H1 (cell line): ENCODE results near the gene COG3. TPM values are rescaled to one million over a fixed set of nuclear protein-coding genes. Genes with fewer than 3 reads are reported as not detected.

ENCODE experiments used
- CTCF ChIA-PET: fragments of 300-600 bp; sonication (Branson Sonifier 250); formaldehyde crosslinking; loops from one replicate; lab custom pipeline; 2021; ENCODE audit not compliant: partially characterized antibody; lab: Charles Lee
- POLR2A ChIA-PET: fragments of 300-600 bp; sonication (Branson Sonifier 250); formaldehyde crosslinking; loops from one replicate; lab custom pipeline; 2021; ENCODE audit warnings: inconsistent platforms; ENCODE audit not compliant: partially characterized antibody; lab: Charles Lee
- DNase-seq, 2 experiments: peaks; one replicate each; pipeline versions ENCODE4 v3.0.0 to v3.0.0-alpha.2; 2010 to 2022; ENCODE audit warnings: low spot score in 2 of 2, low read depth in 1 of 2, mixed read lengths in 1 of 2
- FAIRE-seq: peaks from 2 replicates; lab custom pipeline; 2011; peaks lifted over from hg19 to GRCh38; lab: Jason Lieb, UNC
- H2AFZ ChIP-seq: 2 replicates; pipeline ENCODE4 v1.8.1; 2012; ENCODE audit warnings: low read length, inconsistent platforms
- H2AK5ac ChIP-seq: 2 replicates; pipeline ENCODE4 v1.6.1; 2013; ENCODE audit warnings: low read depth, low read length
- H2BK120ac ChIP-seq: replicated peaks from 2 replicates; pipeline ENCODE3; 2013; ENCODE audit warnings: low read depth, low read length, inconsistent platforms
- H2BK12ac ChIP-seq: 2 replicates; pipeline ENCODE4 v1.6.1; 2013; ENCODE audit warnings: low read depth, low read length
- H2BK15ac ChIP-seq: 2 replicates; pipeline ENCODE4 v1.6.1; 2013; ENCODE audit warnings: low read length
- H2BK20ac ChIP-seq: 2 replicates; pipeline ENCODE4 v1.6.1; 2013; ENCODE audit warnings: low read length
- H2BK5ac ChIP-seq: 2 replicates; pipeline ENCODE4 v1.6.1; 2013; ENCODE audit warnings: low read depth, low read length
- H3K14ac ChIP-seq: 2 replicates; pipeline ENCODE4 v1.6.1; 2013; ENCODE audit warnings: inconsistent platforms; ENCODE audit not compliant: insufficient read length
- H3K18ac ChIP-seq: 2 replicates; pipeline ENCODE4 v1.6.1; 2013; ENCODE audit warnings: low read length; ENCODE audit errors: extremely low read depth
- H3K23ac ChIP-seq: 2 replicates; pipeline ENCODE4 v1.6.1; 2013; ENCODE audit warnings: inconsistent platforms; ENCODE audit not compliant: insufficient read length
- H3K23me2 ChIP-seq: 2 replicates; pipeline ENCODE4 v1.6.1; 2013; ENCODE audit warnings: low read depth, low read length
- H3K27ac ChIP-seq: 2 replicates; pipeline ENCODE4 v1.6.1; 2011; ENCODE audit warnings: low read depth, low read length, inconsistent platforms
- H3K27me3 ChIP-seq, 4 experiments: replicated peaks in 1 of 4; 1 replicate in 1 of 4; 2 replicates in 3 of 4; pipeline versions ENCODE4 v1.6.1 to v1.8.1; 2011 to 2013; ENCODE audit warnings: low read length in 3 of 4, mild to moderate bottlenecking in 3 of 4, inconsistent platforms in 2 of 4, mixed read lengths in 2 of 4, moderate library complexity in 1 of 4; ENCODE audit not compliant: control insufficient read depth in 3 of 4, insufficient read depth in 3 of 4; ENCODE audit errors: extremely low read depth in 1 of 4
- H3K36me3 ChIP-seq, 4 experiments: 2 replicates each; pipeline versions ENCODE4 v1.6.1 to v1.8.1; 2011 to 2013; ENCODE audit warnings: mild to moderate bottlenecking in 4 of 4, low read length in 3 of 4, moderate library complexity in 2 of 4, control low read depth in 1 of 4, inconsistent platforms in 1 of 4; ENCODE audit not compliant: insufficient read depth in 4 of 4, control insufficient read depth in 2 of 4
- H3K4ac ChIP-seq: replicated peaks from 2 replicates; pipeline ENCODE3; 2013; ENCODE audit warnings: low read length, low read depth, mixed read lengths, inconsistent platforms; ENCODE audit not compliant: insufficient read length
- H3K4me1 ChIP-seq, 4 experiments: replicated peaks in 1 of 4; 1 replicate in 1 of 4; 2 replicates in 3 of 4; pipeline versions ENCODE4 v1.6.1 to v1.8.1; 2011 to 2013; ENCODE audit warnings: low read length in 3 of 4, inconsistent platforms in 2 of 4, mixed read lengths in 1 of 4; ENCODE audit not compliant: insufficient read depth in 4 of 4, control insufficient read depth in 3 of 4
- H3K4me2 ChIP-seq, 2 experiments: 2 replicates each; pipeline versions ENCODE4 v1.6.1 to v1.8.1; 2011 to 2013; ENCODE audit warnings: low read depth in 2 of 2, low read length in 2 of 2, control low read depth in 1 of 2, inconsistent platforms in 1 of 2, mild to moderate bottlenecking in 1 of 2; ENCODE audit not compliant: insufficient read depth in 1 of 2
- H3K4me3 ChIP-seq, 4 experiments: fragments of 200-600, 300-600 bp in 1 of 4; sonication (generic), shearing (Covaris generic), sonication (Bioruptor Twin) in 1 of 4; 2 replicates each; pipeline versions ENCODE4 v1.5.1 to v1.8.1; 2011 to 2016; ENCODE audit warnings: low read length in 4 of 4, low read depth in 3 of 4, control low read depth in 2 of 4, inconsistent platforms in 2 of 4, mild to moderate bottlenecking in 2 of 4, mixed read lengths in 1 of 4, moderate library complexity in 1 of 4; ENCODE audit not compliant: insufficient read depth in 2 of 4; ENCODE audit errors: extremely low read depth in 1 of 4
- H3K56ac ChIP-seq: replicated peaks from 2 replicates; pipeline ENCODE3; 2013; ENCODE audit warnings: low read depth, mild to moderate bottlenecking, mixed read lengths, low read length, inconsistent platforms; ENCODE audit not compliant: insufficient read length
- H3K79me1 ChIP-seq: 2 replicates; pipeline ENCODE4 v1.6.1; 2013; ENCODE audit warnings: low read depth, low read length, control low read depth
- H3K79me2 ChIP-seq, 2 experiments: 2 replicates each; pipeline versions ENCODE4 v1.6.1 to v1.8.1; 2012 to 2013; ENCODE audit warnings: low read length in 2 of 2, mild to moderate bottlenecking in 2 of 2, inconsistent platforms in 1 of 2; ENCODE audit not compliant: insufficient read depth in 2 of 2, control insufficient read depth in 1 of 2
- H3K9ac ChIP-seq, 4 experiments: replicated peaks in 1 of 4; 1 replicate in 1 of 4; 2 replicates in 3 of 4; pipeline versions ENCODE4 v1.6.1 to v1.8.1; 2011 to 2013; ENCODE audit warnings: low read depth in 3 of 4, low read length in 3 of 4, control low read depth in 2 of 4, mild to moderate bottlenecking in 2 of 4, moderate library complexity in 2 of 4, inconsistent platforms in 1 of 4; ENCODE audit errors: extremely low read depth in 1 of 4
- H3K9me3 ChIP-seq, 2 experiments: 2 replicates each; pipeline versions ENCODE4 v1.6.1 to v1.8.1; 2012 to 2013; ENCODE audit warnings: mild to moderate bottlenecking in 2 of 2, moderate library complexity in 2 of 2, control low read depth in 1 of 2, inconsistent platforms in 1 of 2, low read depth in 1 of 2, low read length in 1 of 2, mixed read lengths in 1 of 2; ENCODE audit not compliant: insufficient read depth in 2 of 2
- H4K20me1 ChIP-seq, 2 experiments: replicated peaks in 1 of 2; 2 replicates each; pipeline versions ENCODE3 to v1.8.1; 2011 to 2013; ENCODE audit warnings: inconsistent platforms in 2 of 2, low read length in 2 of 2, mild to moderate bottlenecking in 1 of 2; ENCODE audit not compliant: insufficient read depth in 2 of 2, control insufficient read depth in 1 of 2
- H4K5ac ChIP-seq: 2 replicates; pipeline ENCODE4 v1.6.1; 2013; ENCODE audit warnings: low read length, low read depth, mixed read lengths, inconsistent platforms; ENCODE audit not compliant: insufficient read length
- H4K8ac ChIP-seq: 2 replicates; pipeline ENCODE4 v1.8.0; 2013; ENCODE audit warnings: mild to moderate bottlenecking, moderate library complexity, low read length, inconsistent platforms; ENCODE audit not compliant: insufficient read depth; ENCODE audit errors: extremely low read depth
- H4K91ac ChIP-seq: replicated peaks from 2 replicates; pipeline ENCODE3; 2013; ENCODE audit warnings: low read length, mixed read lengths, inconsistent platforms; ENCODE audit not compliant: insufficient read length
- ATF2 ChIP-seq: IDR thresholded peaks from 2 replicates; pipeline ENCODE4 v1.6.1; 2012; ENCODE audit warnings: low read length, inconsistent platforms
- BACH1 ChIP-seq: IDR thresholded peaks from 2 replicates; pipeline ENCODE4 v1.6.1; 2012; ENCODE audit warnings: low read length, improper control_type of control experiment
- BRCA1 ChIP-seq: IDR thresholded peaks from 2 replicates; pipeline ENCODE4 v1.6.1; 2012; ENCODE audit warnings: low read depth, low read length, improper control_type of control experiment
- GABPA ChIP-seq: IDR thresholded peaks from 2 replicates; pipeline ENCODE4 v1.6.1; 2011; ENCODE audit warnings: mild to moderate bottlenecking, low read length, moderate library complexity, borderline replicate concordance; ENCODE audit not compliant: insufficient read depth
- MAX ChIP-seq: IDR thresholded peaks from 2 replicates; pipeline ENCODE4 v1.6.1; 2012; ENCODE audit warnings: inconsistent platforms
- RBBP5 ChIP-seq: IDR thresholded peaks from 2 replicates; pipeline ENCODE4 v1.7.1; 2012; ENCODE audit warnings: low read depth, mild to moderate bottlenecking, inconsistent platforms, low read length, moderate library complexity, borderline replicate concordance
- SIRT6 ChIP-seq: IDR thresholded peaks from one replicate; pipeline ENCODE4 v1.7.1; 2012; ENCODE audit warnings: low read length, inconsistent platforms
- SP1 ChIP-seq: IDR thresholded peaks from 2 replicates; pipeline ENCODE4 v1.6.1; 2011; ENCODE audit warnings: low read depth, low read length
- SRF ChIP-seq: IDR thresholded peaks from 2 replicates; pipeline ENCODE4 v1.6.1; 2011; ENCODE audit warnings: mild to moderate bottlenecking, low read depth, low read length, moderate library complexity
- USF2 ChIP-seq: IDR thresholded peaks from 2 replicates; pipeline ENCODE4 v1.6.1; 2011; ENCODE audit warnings: low read length, improper control_type of control experiment
- WGBS, 2 experiments: shearing (Covaris generic) in 1 of 2; methylation state at CpG; one replicate each; pipeline versions ENCODE4 v1.1.6 to v1.1.7; 2013 to 2015; ENCODE audit warnings: low lambda C conversion rate in 2 of 2, mixed read lengths in 2 of 2, inconsistent platforms in 1 of 2, low coverage in 1 of 2, missing lambda C conversion rate in 1 of 2; ENCODE audit not compliant: insufficient replicate concordance in 2 of 2, insufficient coverage in 1 of 2, insufficient read length in 1 of 2; ENCODE audit errors: extremely low coverage in 1 of 2, missing lambda C conversion rate in 1 of 2; 5-methylcytosine and 5-hydroxymethylcytosine counted together
- polyA plus RNA-seq, 7 experiments: library from polyadenylated mRNA; depleted of rRNA in 3 of 7; stranded (reverse) in 5 of 7; unstranded in 2 of 7; fragments of >200 nt in 5 of 7; fragments of 200-250 nt in 2 of 7; gene quantifications; 1 replicate in 5 of 7; 2 replicates in 1 of 7; 4 replicates in 1 of 7; pipeline versions ENCODE4 v1.2.1 to v1.2.3, GENCODE V29; 2011 to 2013; ENCODE audit warnings: missing spikeins in 2 of 7, mixed read lengths in 2 of 7
- total RNA-seq: library from RNA; stranded (reverse); fragmentation: NEBNext Ultra II Directional; extraction: Animal tissue kit (Norgen Biotek cat#: 25700); gene quantifications from 2 replicates; pipeline ENCODE4 v1.2.1, GENCODE V29; 2021
- TF ChIP-seq, protein P1 (sequence below): IDR thresholded peaks from 2 replicates; pipeline ENCODE4 v1.6.1; 2012; ENCODE audit warnings: inconsistent platforms

Gene COG3
- total and polyA plus RNA-seq, 2 of the 8 experiments (the other 6 are each of a cell fraction or from before 2014, with no cell fraction given), result 12.7 to 13.5 TPM

GRCh38 chr13:45506811-45507210 lies 42.1 kb downstream of the COG3 start:
- Histone ChIP-seq H2AK5ac (no peak overlapping the region), H3K79me1 (no peaks in the 10 kb centered on the region), H3K4me1 (no peaks in the 10 kb centered on the region), H2AFZ (no peak overlapping the region), H2BK15ac (no peak overlapping the region), H3K4me3 (no peak overlapping the region), H2BK120ac (no peak overlapping the region), H3K18ac (no peak overlapping the region), H3K14ac (no peak overlapping the region), H3K27ac (no peak overlapping the region), H3K27me3 (no peaks in the 10 kb centered on the region), H3K36me3 (peaks cover 15 to 45% (median 26%) of the 10 kb centered on the region in 4 experiments), H4K5ac (no peak overlapping the region), H3K23me2 (no peaks in the 10 kb centered on the region), H2BK20ac (no peak overlapping the region), H2BK5ac (no peak overlapping the region), H2BK12ac (no peak overlapping the region), H3K9me3 (no peaks in the 10 kb centered on the region), H4K20me1 (peaks cover 2% of the 10 kb centered on the region in 2 experiments), H4K8ac (no peak overlapping the region), H4K91ac (no peak overlapping the region), H3K4me2 (no peak overlapping the region), H3K9ac (no peak overlapping the region), H3K79me2 (no peaks in the 10 kb centered on the region), H3K56ac (no peak overlapping the region), H3K23ac (no peak overlapping the region), H3K4ac (no peak overlapping the region)
- ChIA-PET POLR2A (no interaction called here), CTCF (interaction anchor here (1.0 to 3.0 kb wide), 2 partner anchors 17 to 136 kb away, joined by 3 to 10 read pairs; no protein-coding TSS in a partner anchor)
- FAIRE-seq, result no peak
- whole genome bisulfite sequencing, 2 experiments, result 87% methylated on average over 6 of the region's 6 CpGs; no CpG with 5 or more reads in 1 of the 2 experiments
- no peak for DNase-seq
- no peak for TF ChIP-seq SP1
- no peak for TF ChIP-seq ATF2
- no peak for TF ChIP-seq GABPA
- no peak for TF ChIP-seq SIRT6
- TF ChIP-seq, protein P1, sequence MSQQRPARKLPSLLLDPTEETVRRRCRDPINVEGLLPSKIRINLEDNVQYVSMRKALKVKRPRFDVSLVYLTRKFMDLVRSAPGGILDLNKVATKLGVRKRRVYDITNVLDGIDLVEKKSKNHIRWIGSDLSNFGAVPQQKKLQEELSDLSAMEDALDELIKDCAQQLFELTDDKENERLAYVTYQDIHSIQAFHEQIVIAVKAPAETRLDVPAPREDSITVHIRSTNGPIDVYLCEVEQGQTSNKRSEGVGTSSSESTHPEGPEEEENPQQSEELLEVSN, result no peak
- no peak for TF ChIP-seq RBBP5
- TF ChIP-seq SRF, result no peak
- no peak for TF ChIP-seq BACH1
- TF ChIP-seq USF2, result no peak
- no peak for TF ChIP-seq BRCA1
- TF ChIP-seq MAX, result no peak
